Sigmoid colon (tissue), 4 donors: Measurements from ENCODE around the gene TEX52.

ENCODE experiments used
- POLR2AphosphoS5 ChIP-seq, 4 donors: sonication (generic); formaldehyde crosslinking; IDR thresholded peaks; one replicate each; pipeline ENCODE4 v1.6.1; 2017; ENCODE audit warnings: antibody characterized with exemption in 4 of 4
- TF ChIP-seq, protein P1 (sequence below), 4 experiments: fragments of 450-650 bp in 3 of 4; fragments of 200-600 bp in 1 of 4; IDR thresholded peaks; one replicate each; pipeline ENCODE4 v1.5.1; 2016 to 2019; ENCODE audit warnings: antibody characterized with exemption in 4 of 4, mild to moderate bottlenecking in 3 of 4, moderate library complexity in 2 of 4

GRCh38 chr12:2884810-2885209 is 28.0 kb upstream of the TEX52 start:
- TF ChIP-seq, protein P1, sequence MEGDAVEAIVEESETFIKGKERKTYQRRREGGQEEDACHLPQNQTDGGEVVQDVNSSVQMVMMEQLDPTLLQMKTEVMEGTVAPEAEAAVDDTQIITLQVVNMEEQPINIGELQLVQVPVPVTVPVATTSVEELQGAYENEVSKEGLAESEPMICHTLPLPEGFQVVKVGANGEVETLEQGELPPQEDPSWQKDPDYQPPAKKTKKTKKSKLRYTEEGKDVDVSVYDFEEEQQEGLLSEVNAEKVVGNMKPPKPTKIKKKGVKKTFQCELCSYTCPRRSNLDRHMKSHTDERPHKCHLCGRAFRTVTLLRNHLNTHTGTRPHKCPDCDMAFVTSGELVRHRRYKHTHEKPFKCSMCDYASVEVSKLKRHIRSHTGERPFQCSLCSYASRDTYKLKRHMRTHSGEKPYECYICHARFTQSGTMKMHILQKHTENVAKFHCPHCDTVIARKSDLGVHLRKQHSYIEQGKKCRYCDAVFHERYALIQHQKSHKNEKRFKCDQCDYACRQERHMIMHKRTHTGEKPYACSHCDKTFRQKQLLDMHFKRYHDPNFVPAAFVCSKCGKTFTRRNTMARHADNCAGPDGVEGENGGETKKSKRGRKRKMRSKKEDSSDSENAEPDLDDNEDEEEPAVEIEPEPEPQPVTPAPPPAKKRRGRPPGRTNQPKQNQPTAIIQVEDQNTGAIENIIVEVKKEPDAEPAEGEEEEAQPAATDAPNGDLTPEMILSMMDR (IDR thresholded peaks at IDR 0.05) = no peak
- no peak for TF ChIP-seq POLR2AphosphoS5 (IDR thresholded peaks at IDR 0.05)
